Ectodermal cell (in vitro differentiated cells): ENCODE measurements around the gene ANO6.

Source experiments
- H3K27ac ChIP-seq: 2 replicates; pipeline ENCODE4 v1.7.0; 2013; ENCODE audit warnings: mild to moderate bottlenecking, low read depth, low read length; ENCODE audit not compliant: insufficient read depth, poor library complexity, severe bottlenecking
- H3K27me3 ChIP-seq: 2 replicates; pipeline ENCODE4 v1.7.0; 2013; ENCODE audit warnings: mild to moderate bottlenecking, low read length; ENCODE audit not compliant: insufficient read depth, control insufficient read depth, poor library complexity, severe bottlenecking
- H3K36me3 ChIP-seq: one replicate; pipeline ENCODE4 v1.7.0; 2013; ENCODE audit warnings: low read length; ENCODE audit not compliant: control insufficient read depth, insufficient read depth
- H3K4me1 ChIP-seq: one replicate; pipeline ENCODE4 v1.7.0; 2013; ENCODE audit warnings: low read length; ENCODE audit not compliant: control insufficient read depth, insufficient read depth
- H3K4me3 ChIP-seq: 2 replicates; pipeline ENCODE4 v1.7.0; 2013; ENCODE audit warnings: low read depth, low read length, control low read depth; ENCODE audit not compliant: insufficient read depth
- H3K9me3 ChIP-seq: 2 replicates; pipeline ENCODE4 v1.7.0; 2013; ENCODE audit warnings: mild to moderate bottlenecking, low read length, moderate library complexity; ENCODE audit not compliant: control insufficient read depth
- WGBS, 2 experiments: methylation state at CpG; one replicate each; pipeline ENCODE4 v1.1.7; 2013; ENCODE audit warnings: missing lambda C conversion rate in 2 of 2; 5-methylcytosine and 5-hydroxymethylcytosine counted together

The ANO6 gene

GRCh38 chr12:45291518-45291917 lies 75.6 kb downstream of the ANO6 start:
- no CpG with 5 or more reads among the region's 1 CpG for WGBS, 2 experiments
- no peaks in the 10 kb centered on the region for H3K27me3 ChIP-seq

DNA sequence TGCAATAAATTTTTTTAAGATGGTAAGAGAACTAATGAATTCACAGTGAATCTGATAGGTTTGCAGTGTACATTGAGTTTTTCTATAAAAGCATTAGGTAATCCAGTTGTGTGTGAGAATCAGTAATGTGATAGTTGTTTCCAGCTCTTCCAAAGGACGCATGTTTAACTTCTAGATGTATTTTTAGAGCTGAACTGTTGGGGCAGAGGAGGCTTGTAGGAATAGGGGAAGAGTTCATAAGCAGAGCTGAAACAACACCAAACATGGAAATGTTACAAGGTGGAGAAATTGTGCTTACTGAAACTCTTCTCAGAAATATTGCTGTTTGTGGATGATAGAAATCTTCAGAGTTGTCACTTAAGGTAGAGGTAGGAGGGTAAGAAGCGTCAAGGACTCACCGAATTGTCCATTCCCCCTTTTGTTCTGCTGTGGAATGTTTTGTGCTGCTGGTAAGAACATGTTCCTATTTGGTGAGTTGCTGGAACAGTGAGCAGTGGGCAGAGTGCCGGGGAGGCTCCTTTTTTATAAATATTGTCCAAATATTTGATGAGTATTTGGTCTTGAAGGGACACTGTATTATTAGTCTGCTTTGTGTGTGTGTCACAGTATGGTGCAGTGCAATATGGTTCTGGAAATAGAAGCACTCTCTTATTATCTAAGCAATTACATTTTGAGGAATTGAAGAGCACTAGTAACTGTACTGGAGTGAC lies 76.7 kb downstream of the ANO6 start:
- Histone ChIP-seq H3K27me3 (no peaks in the 10 kb centered on the region), H3K27ac (no peak overlapping the region), H3K36me3 (no peaks in the 10 kb centered on the region), H3K9me3 (no peaks in the 10 kb centered on the region), H3K4me1 (no peaks in the 10 kb centered on the region), H3K4me3 (no peak overlapping the region)
- 95 to 96% methylated on average over 4 of the region's 4 CpGs for WGBS, 2 experiments

More at GRCh38 chr12:45291518-45291917, 75.6 kb downstream of the ANO6 start:
- no peak overlapping the region for H3K27ac ChIP-seq
- H3K36me3 ChIP-seq, result no peaks in the 10 kb centered on the region
- H3K4me3 ChIP-seq, result no peak overlapping the region
- H3K4me1 ChIP-seq, result no peaks in the 10 kb centered on the region
- H3K9me3 ChIP-seq, result no peaks in the 10 kb centered on the region

DNA sequence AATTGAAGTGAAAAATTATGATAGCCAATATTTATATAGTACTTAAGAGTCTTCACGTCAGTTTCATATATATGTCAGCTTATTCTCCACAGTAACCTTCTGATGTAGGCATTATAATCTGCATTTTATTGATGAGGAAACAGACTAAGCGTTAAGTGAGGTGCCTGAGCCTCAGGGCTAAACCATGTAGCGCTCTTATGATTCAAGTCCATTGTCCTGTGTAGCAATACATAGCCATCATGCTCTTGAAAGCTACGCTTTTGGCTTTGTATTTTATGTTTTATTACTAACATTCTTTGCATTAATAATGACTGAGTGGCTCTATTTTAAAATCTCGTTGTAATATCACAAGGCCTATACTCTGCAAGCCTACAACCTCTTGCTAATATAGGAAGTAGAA lies 79.0 kb downstream of the ANO6 start:
- Histone ChIP-seq H3K4me3 (no peak overlapping the region), H3K27me3 (no peaks in the 10 kb centered on the region), H3K9me3 (no peaks in the 10 kb centered on the region), H3K4me1 (no peaks in the 10 kb centered on the region), H3K27ac (no peak overlapping the region), H3K36me3 (no peaks in the 10 kb centered on the region)
- 91 to 98% methylated on average over 3 to 4 of the region's 5 CpGs for WGBS, 2 experiments

GRCh38 chr12:45296046-45296586 lies 80.2 kb downstream of the ANO6 start:
- Histone ChIP-seq H3K9me3 (no peaks in the 10 kb centered on the region), H3K36me3 (no peaks in the 10 kb centered on the region), H3K27ac (no peak overlapping the region), H3K27me3 (no peaks in the 10 kb centered on the region), H3K4me3 (no peak overlapping the region), H3K4me1 (no peaks in the 10 kb centered on the region)
- WGBS, 2 experiments, result 79 to 82% methylated on average over 7 of the region's 7 CpGs

DNA sequence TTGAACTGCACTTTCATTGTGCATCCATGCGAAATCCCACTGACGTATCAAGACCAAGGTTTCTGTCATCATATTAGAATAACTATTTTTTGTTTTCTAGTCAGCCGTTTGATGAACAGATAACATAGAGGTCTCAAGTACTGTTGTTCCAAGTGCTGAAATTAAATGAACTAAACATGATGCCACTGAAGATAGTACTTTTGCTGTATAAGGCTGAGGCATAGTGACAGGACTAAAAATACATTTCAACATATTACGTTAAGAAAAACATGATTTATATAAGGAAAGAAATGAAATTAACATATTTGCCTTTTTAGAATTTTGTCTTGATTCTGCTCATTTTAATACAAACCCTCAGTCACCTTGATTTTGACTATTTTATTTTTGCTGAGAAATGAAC lies 82.2 kb downstream of the ANO6 start:
- WGBS, 2 experiments, result 98 to 100% methylated on average over 2 to 3 of the region's 4 CpGs
- Histone ChIP-seq H3K27ac (no peak overlapping the region), H3K36me3 (no peaks in the 10 kb centered on the region), H3K27me3 (no peaks in the 10 kb centered on the region), H3K4me3 (no peak overlapping the region), H3K4me1 (no peaks in the 10 kb centered on the region), H3K9me3 (no peaks in the 10 kb centered on the region)

GRCh38 chr12:45298721-45299692 lies 83.1 kb downstream of the ANO6 start:
- H3K9me3 ChIP-seq, result no peaks in the 10 kb centered on the region
- no peaks in the 10 kb centered on the region for H3K36me3 ChIP-seq
- no peaks in the 10 kb centered on the region for H3K27me3 ChIP-seq
- H3K4me3 ChIP-seq, result no peak overlapping the region
- 89 to 97% methylated on average over 5 to 7 of the region's 8 CpGs for WGBS, 2 experiments
- H3K27ac ChIP-seq, result no peak overlapping the region
- H3K4me1 ChIP-seq, result no peaks in the 10 kb centered on the region

DNA sequence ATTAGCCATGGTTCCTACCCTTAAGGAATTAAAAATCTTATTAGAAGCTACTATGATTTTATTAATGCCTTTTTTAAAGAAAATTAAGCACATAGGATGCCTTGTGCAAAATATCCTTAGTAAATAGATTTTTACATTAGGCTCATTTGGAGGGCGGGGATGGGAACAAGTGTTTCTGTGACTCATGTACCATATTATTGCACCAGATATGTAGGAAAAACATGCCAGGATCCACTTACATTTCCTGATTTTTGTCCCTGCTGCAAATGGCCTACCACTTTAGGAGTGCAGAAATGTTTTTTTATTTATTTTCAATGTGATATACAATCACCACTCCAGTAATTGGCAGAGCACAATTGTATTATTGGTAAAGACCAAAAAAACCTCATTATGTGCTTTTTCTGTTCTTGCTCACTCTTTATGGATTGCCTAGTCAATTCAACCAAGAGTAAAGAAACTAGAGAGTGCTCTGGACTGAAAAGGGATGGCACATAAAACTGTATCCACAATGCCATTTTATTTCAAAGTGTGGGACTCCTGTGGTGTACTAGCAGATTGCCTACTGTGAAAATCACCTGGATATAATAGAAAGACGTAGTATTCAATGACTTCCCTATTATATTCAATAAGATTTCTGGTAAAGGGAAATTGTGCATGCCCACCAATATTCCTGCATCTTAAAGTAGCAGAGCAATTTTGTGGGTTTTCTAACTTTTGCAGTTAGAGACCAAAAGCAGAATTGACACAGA lies 86.9 kb downstream of the ANO6 start:
- Histone ChIP-seq H3K4me1 (no peaks in the 10 kb centered on the region), H3K36me3 (no peaks in the 10 kb centered on the region), H3K27ac (no peak overlapping the region), H3K4me3 (no peak overlapping the region), H3K27me3 (no peaks in the 10 kb centered on the region), H3K9me3 (no peaks in the 10 kb centered on the region)
- WGBS, 2 experiments, result 95 to 100% methylated on average over 1 of the region's 2 CpGs

DNA sequence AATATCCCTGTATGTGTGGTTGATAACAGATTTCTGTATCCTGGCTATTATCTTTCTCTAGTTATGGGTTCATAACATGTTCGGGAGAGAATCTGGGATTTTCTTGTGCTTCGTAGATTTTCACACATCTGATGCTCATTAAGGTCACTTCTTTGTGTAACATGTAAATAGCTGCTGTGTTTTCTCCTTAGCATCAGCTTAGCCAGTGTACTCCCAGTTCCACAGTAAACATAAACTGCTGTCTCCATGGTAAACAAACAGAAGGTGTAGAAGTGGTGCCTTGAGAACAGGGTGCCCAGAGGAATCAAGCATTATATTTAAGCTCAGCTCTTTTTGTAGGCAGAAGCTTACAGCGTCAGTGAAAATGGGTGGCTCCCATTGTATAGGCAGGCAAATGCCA lies 88.0 kb downstream of the ANO6 start:
- 86 to 96% methylated on average over 3 of the region's 3 CpGs for WGBS, 2 experiments
- no peak overlapping the region for H3K27ac ChIP-seq
- H3K9me3 ChIP-seq, result no peaks in the 10 kb centered on the region
- H3K4me1 ChIP-seq, result no peaks in the 10 kb centered on the region
- no peak overlapping the region for H3K4me3 ChIP-seq
- H3K36me3 ChIP-seq, result no peaks in the 10 kb centered on the region
- H3K27me3 ChIP-seq, result no peaks in the 10 kb centered on the region

DNA sequence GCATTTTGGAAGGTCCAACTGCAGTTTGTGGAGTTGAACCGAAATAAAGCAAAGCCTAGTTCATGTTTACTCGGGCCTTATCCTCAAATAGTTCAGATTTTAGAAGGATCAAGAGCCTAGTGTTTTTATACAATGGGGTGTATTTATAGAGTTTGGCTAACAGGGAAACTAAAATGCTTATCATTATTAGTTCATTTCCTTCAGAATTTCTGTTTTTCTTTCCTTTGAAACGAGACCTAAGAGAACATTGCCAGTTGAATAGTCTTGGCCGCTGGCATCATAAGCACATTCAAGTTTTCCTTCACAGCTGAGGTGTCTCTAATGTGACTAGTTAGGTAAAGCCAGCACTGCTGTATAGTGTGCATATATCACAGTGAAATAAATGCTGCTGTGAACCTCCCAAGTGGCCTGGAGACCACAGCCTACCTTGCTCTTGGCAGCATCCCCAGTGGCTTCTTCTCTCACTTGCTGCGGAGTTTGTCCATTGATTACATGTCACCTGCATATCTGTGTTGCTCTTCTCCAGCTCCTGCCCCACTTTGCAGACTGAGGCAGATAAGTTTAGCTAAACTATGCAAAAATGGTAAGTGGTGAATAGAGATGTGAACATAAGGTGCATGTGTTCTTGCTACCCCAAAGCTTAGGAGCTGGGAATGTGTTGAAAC lies 88.8 kb downstream of the ANO6 start:
- no peaks in the 10 kb centered on the region for H3K27me3 ChIP-seq
- H3K9me3 ChIP-seq, result no peaks in the 10 kb centered on the region
- no peak overlapping the region for H3K27ac ChIP-seq
- no peak overlapping the region for H3K4me3 ChIP-seq
- WGBS, 2 experiments, result 92 to 96% methylated on average over 5 of the region's 5 CpGs
- no peaks in the 10 kb centered on the region for H3K36me3 ChIP-seq
- no peaks in the 10 kb centered on the region for H3K4me1 ChIP-seq
